ENCODE data around the gene KCTD2. TPM values are rescaled to one million over a fixed set of nuclear protein-coding genes. Genes with fewer than 3 reads are reported as not detected.

The KCTD2 gene, protein sequence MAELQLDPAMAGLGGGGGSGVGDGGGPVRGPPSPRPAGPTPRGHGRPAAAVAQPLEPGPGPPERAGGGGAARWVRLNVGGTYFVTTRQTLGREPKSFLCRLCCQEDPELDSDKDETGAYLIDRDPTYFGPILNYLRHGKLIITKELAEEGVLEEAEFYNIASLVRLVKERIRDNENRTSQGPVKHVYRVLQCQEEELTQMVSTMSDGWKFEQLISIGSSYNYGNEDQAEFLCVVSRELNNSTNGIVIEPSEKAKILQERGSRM
- 10 to 100 TPM in 4 of 5 donors, 1 to 10 TPM in 1; 9.9 to 25.8 (median 12.5) TPM for total RNA-seq
- polyA plus RNA-seq = 10 to 100 TPM; 10.6 to 13.1 (median 11.2) TPM
- long read RNA-seq, donor 1 = 0 reads
- long read RNA-seq, donor 2, partial matches to known transcripts = 0 of 1 reads
- long read RNA-seq, donor 2, other reads (novel, unspliced or antisense) = 0 of 1 reads
- long read RNA-seq, donor 3, partial matches to known transcripts = 0 of 1 reads
- long read RNA-seq, donor 3, other reads (novel, unspliced or antisense) = 0 of 1 reads
- long read RNA-seq, donor 4, partial matches to known transcripts = 58 of 59 reads
- long read RNA-seq, donor 4, other reads (novel, unspliced or antisense) = 0 of 59 reads
- long read RNA-seq, donor 5, partial matches to known transcripts = 0 of 4 reads
- long read RNA-seq, donor 5, other reads (novel, unspliced or antisense) = 0 of 4 reads
- long read RNA-seq, donor 6, partial matches to known transcripts = 1,094 of 1,143 reads
- long read RNA-seq, donor 6, other reads (novel, unspliced or antisense) = 49 of 1,143 reads
- long read RNA-seq, donor 7, partial matches to known transcripts = 0 of 4 reads
- long read RNA-seq, donor 7, other reads (novel, unspliced or antisense) = 0 of 4 reads
- long read RNA-seq, donor 8, partial matches to known transcripts = 488 of 489 reads
- long read RNA-seq, donor 8, other reads (novel, unspliced or antisense) = 0 of 489 reads
- long read RNA-seq, donor 9, partial matches to known transcripts = 0 of 1 reads
- long read RNA-seq, donor 9, other reads (novel, unspliced or antisense) = 0 of 1 reads
- long read RNA-seq, donor 10 = 0 reads

DNA sequence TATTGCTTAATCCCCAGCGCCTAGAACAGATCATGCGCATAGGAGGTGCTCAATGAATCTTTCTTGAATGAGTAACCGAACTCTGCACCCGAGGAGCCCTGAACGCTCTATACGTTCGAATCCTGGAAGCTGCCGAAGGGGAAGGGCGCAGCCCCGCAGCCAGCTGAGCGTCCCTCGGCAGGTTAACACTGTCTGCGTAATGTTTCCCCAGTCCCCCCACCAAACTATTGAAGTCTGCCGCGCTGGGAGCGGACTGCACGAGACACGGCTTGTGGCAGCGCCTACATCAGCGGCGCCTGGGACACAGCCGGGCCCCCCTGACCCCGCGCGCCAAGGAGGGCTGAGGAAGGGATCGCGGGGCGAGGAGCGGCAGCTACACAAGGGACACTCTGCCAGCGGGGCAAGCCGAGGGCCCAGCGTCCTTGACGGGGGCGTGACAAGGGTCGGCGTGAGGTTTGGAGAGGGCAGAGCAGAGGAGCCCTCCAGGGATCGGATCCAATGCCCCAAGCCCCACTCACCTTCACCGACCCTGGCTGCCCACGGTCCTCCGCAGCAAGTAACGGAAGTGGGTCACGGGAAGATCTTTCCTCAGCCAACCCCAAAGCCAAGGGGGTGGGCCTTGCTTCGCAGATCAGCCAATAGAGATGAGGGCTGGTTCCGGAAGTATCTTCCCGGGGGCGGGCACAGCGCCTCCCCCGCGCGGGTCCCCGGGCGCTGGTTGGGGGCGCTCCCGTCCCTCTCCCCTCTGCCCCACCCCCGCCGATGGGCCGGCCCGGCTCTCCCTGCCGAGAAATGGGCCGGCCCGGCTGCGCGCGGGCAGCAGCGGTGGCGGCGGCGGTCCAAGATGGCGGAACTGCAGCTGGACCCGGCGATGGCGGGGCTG is at the start of gene KCTD2, which contains the start of gene ATP5PD:
Gene KCTD2, plus strand, starts transcription at position 819 of the 883 bp plus-strand sequence. Its CDS starts 26 bp downstream, at position 845.
Gene ATP5PD, minus strand, starts transcription at position 563 of the 883 bp plus-strand sequence. CDS start 4,319 bp downstream, outside the sequence.
- H3K27me3 ChIP-seq = no peaks in the 10 kb centered on the region
- DNase-seq = peak; percentile 96 to 99
- H3K9me3 ChIP-seq = no peaks in the 10 kb centered on the region
- H3K27ac ChIP-seq = peak within 1 kb of the TSS; percentile 80 to 99 (median 96)
- WGBS, 5 donors = 0% methylated on average over 30 to 72 of the region's 72 CpGs
- peak; percentile 95 to 99 (median 96) for TF ChIP-seq POLR2AphosphoS5 (IDR thresholded peaks at IDR 0.05)
- peak in 2 of 4 donors; percentile 73 to 75 for TF ChIP-seq POLR2A (IDR thresholded peaks at IDR 0.05)
- no peak for TF ChIP-seq EP300 (IDR thresholded peaks at IDR 0.05)
- TF ChIP-seq, protein P1, sequence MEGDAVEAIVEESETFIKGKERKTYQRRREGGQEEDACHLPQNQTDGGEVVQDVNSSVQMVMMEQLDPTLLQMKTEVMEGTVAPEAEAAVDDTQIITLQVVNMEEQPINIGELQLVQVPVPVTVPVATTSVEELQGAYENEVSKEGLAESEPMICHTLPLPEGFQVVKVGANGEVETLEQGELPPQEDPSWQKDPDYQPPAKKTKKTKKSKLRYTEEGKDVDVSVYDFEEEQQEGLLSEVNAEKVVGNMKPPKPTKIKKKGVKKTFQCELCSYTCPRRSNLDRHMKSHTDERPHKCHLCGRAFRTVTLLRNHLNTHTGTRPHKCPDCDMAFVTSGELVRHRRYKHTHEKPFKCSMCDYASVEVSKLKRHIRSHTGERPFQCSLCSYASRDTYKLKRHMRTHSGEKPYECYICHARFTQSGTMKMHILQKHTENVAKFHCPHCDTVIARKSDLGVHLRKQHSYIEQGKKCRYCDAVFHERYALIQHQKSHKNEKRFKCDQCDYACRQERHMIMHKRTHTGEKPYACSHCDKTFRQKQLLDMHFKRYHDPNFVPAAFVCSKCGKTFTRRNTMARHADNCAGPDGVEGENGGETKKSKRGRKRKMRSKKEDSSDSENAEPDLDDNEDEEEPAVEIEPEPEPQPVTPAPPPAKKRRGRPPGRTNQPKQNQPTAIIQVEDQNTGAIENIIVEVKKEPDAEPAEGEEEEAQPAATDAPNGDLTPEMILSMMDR (IDR thresholded peaks at IDR 0.05) = peak in 1 of 7 experiments; percentile 1
- peak within 1 kb of the TSS; percentile 79 to 96 (median 94) for H3K4me3 ChIP-seq
- peaks cover 5 to 36% (median 32%) of the 10 kb centered on the region in 4 donors for H3K36me3 ChIP-seq
- intact Hi-C loops (cut with DNase I; ENCODE audit: low total_unique reads) = no loop called here
- H3K4me1 ChIP-seq = peaks cover 20 to 44% (median 33%) of the 10 kb centered on the region in 4 donors

DNA sequence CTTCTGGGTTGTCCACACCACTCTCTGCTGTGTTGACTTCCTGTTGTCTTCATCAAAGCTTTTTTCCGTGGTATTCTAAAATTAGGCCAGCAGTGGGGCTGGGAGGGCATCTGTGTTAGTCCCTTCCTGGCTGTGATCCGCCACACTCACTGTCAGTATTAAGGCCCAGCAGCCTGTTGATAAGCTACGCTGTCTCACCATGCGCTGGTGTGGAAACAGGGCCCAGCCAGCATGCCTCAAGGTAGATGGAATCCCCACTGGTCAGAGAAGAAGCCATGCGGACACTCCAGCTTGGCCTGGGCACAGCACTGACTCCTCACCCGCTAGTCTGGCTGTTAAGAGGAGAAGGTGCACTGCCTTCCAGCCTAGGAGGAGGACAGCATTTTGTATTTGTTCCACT is 48.2 kb upstream of the KCTD2 start:
- Histone ChIP-seq H3K27ac (no peak overlapping the region), H3K27me3 (no peaks in the 10 kb centered on the region), H3K36me3 (peaks cover 41 to 51% (median 48%) of the 10 kb centered on the region in 4 donors), H3K9me3 (no peaks in the 10 kb centered on the region), H3K4me3 (no peak overlapping the region), H3K4me1 (peaks cover 0 to 6% (median 2%) of the 10 kb centered on the region in 4 donors)
- TF ChIP-seq, protein P1 (IDR thresholded peaks at IDR 0.05) = no peak
- TF ChIP-seq EP300 (IDR thresholded peaks at IDR 0.05) = no peak
- TF ChIP-seq POLR2A (IDR thresholded peaks at IDR 0.05) = no peak
- TF ChIP-seq POLR2AphosphoS5 (IDR thresholded peaks at IDR 0.05) = no peak
- DNase-seq = no peak
- intact Hi-C loops (cut with DNase I; ENCODE audit: low total_unique reads) = no loop called here
- WGBS, 5 donors = 72 to 86% (median 82%) methylated on average over 6 of the region's 6 CpGs

DNA sequence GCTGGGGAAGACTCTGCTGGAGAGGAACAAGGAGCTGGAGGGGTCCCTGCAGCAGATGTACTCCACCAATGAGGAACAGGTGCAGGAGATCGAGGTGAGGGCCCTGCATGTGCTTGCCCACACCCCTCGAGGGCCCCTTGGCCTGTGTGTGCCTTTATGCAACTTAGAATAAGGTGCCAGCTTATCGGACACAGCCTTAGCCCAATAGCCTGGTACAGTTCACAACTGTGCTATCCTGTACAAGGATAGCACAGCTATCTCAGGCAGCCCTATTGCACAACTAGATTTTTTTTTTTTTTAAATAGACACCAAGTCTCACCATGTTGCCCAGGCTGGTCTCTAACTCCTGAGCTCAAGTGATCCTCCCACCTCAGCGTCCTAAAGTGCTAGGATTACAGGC is 47.5 kb upstream of the KCTD2 start:
- Histone ChIP-seq H3K4me1 (no peaks in the 10 kb centered on the region), H3K9me3 (no peaks in the 10 kb centered on the region), H3K27me3 (no peaks in the 10 kb centered on the region), H3K27ac (no peak overlapping the region), H3K4me3 (no peak overlapping the region), H3K36me3 (peaks cover 48 to 58% (median 56%) of the 10 kb centered on the region in 4 donors)
- TF ChIP-seq POLR2A (IDR thresholded peaks at IDR 0.05) (no peak), EP300 (IDR thresholded peaks at IDR 0.05) (no peak), POLR2AphosphoS5 (IDR thresholded peaks at IDR 0.05) (no peak)
- TF ChIP-seq, protein P1 (IDR thresholded peaks at IDR 0.05) = no peak
- DNase-seq = no peak
- intact Hi-C loops (cut with DNase I; ENCODE audit: low total_unique reads) = no loop called here
- WGBS, 5 donors = 74 to 89% (median 85%) methylated on average over 4 of the region's 4 CpGs

Data from stomach (tissue), 19 donors.